A549 (cell line): ENCODE measurements around the gene ELK1. TPM values are rescaled to one million over a fixed set of nuclear protein-coding genes. Genes with fewer than 3 reads are reported as not detected.

Experiments
- ATAC-seq, 2 experiments: fragments of 200-7000 bp in 1 of 2; fragments of >200 bp in 1 of 2; cut with Nextera tagmentation in 1 of 2; cut with Tn5 transposase in 1 of 2; 3 replicates each; pipeline versions ENCODE4 v1.8.0 to v1.9.1; 2018 to 2020; ENCODE audit warnings: mild to moderate bottlenecking in 1 of 2, moderate library complexity in 1 of 2
- CTCF ChIA-PET: fragments of 300-600 bp; sonication (Branson Sonifier 250); formaldehyde crosslinking; extraction: SDS; loops from one replicate; lab custom pipeline; 2021; ENCODE audit warnings: antibody characterized with exemption, inconsistent platforms; lab: Yijun Ruan, JAX
- POLR2A ChIA-PET: fragments of 350-600 bp; formaldehyde crosslinking; extraction: SDS; loops from one replicate; lab custom pipeline; 2021; ENCODE audit warnings: antibody characterized with exemption, inconsistent platforms; lab: Yijun Ruan, JAX
- DNase-seq, 2 experiments: peaks; one replicate each; pipeline versions ENCODE4 v3.0.0 to v3.0.0-alpha.2; 2011 to 2016; ENCODE audit warnings: low read depth in 1 of 2, low spot score in 1 of 2
- FAIRE-seq: peaks from 2 replicates; lab custom pipeline; 2011; peaks lifted over from hg19 to GRCh38; lab: Jason Lieb, UNC
- H3K27ac ChIP-seq, 2 experiments: fragments of >200 bp; sonication (Bioruptor Twin); formaldehyde crosslinking; 3 replicates each; pipeline ENCODE4 v1.5.1; 2016 to 2017
- H3K4me1 ChIP-seq: fragments of >200 bp; sonication (Bioruptor Twin); formaldehyde crosslinking; 3 replicates; pipeline ENCODE4 v1.6.1; 2016
- H3K4me2 ChIP-seq: fragments of >200 bp; sonication (Bioruptor Twin); formaldehyde crosslinking; 3 replicates; pipeline ENCODE4 v1.6.1; 2016
- H3K4me3 ChIP-seq: fragments of >200 bp; sonication (Bioruptor Twin); formaldehyde crosslinking; 3 replicates; pipeline ENCODE4 v1.5.1; 2016
- H3K9me3 ChIP-seq: fragments of >200 bp; sonication (Bioruptor Twin); formaldehyde crosslinking; 3 replicates; pipeline ENCODE4 v1.6.1; 2016
- BCL3 ChIP-seq: fragments of >200 bp; sonication (Bioruptor Twin); formaldehyde crosslinking; IDR thresholded peaks from 3 replicates; pipeline ENCODE4 v1.6.1; 2016
- CBX2 ChIP-seq: fragments of 200-600 bp; sonication (generic); IDR thresholded peaks from 2 replicates; pipeline ENCODE4 v1.6.1; 2016; ENCODE audit warnings: low read depth, mild to moderate bottlenecking, borderline replicate concordance
- CEBPB ChIP-seq, 2 experiments: fragments of >200 bp in 1 of 2; sonication (Bioruptor Twin) in 1 of 2; formaldehyde crosslinking in 1 of 2; IDR thresholded peaks; 2 replicates each; pipeline ENCODE4 v1.6.1; 2012 to 2016
- CTCF ChIP-seq: fragments of >200 bp; sonication (Bioruptor Twin); formaldehyde crosslinking; IDR thresholded peaks from 3 replicates; pipeline ENCODE4 v1.5.1; 2016
- EHMT2 ChIP-seq: fragments of 200-600 bp; sonication (generic); IDR thresholded peaks from 2 replicates; pipeline ENCODE4 v1.6.1; 2016; ENCODE audit warnings: antibody characterized with exemption, low read depth, mild to moderate bottlenecking, moderate library complexity
- FOSB ChIP-seq: fragments of 250-450 bp; sonication (Bioruptor Pico); IDR thresholded peaks from 2 replicates; pipeline ENCODE4 v1.5.0; 2020; ENCODE audit warnings: mild to moderate bottlenecking, moderate library complexity
- FOXS1 ChIP-seq: fragments of 250-450 bp; sonication (Bioruptor Pico); IDR thresholded peaks from 2 replicates; pipeline ENCODE4 v1.5.0; 2020; ENCODE audit warnings: mild to moderate bottlenecking, moderate library complexity
- HEYL ChIP-seq: fragments of 250-450 bp; sonication (Bioruptor Pico); IDR thresholded peaks from 2 replicates; pipeline ENCODE4 v1.8.0; 2021; ENCODE audit warnings: mild to moderate bottlenecking, moderate library complexity
- JUN ChIP-seq, 2 experiments: fragments of >200 bp; sonication (Bioruptor Twin); formaldehyde crosslinking; IDR thresholded peaks; 2 replicates in 1 of 2; 3 replicates in 1 of 2; pipeline ENCODE4 v1.6.1; 2016 to 2017
- JUNB ChIP-seq: fragments of >200 bp; sonication (Bioruptor Twin); formaldehyde crosslinking; IDR thresholded peaks from 2 replicates; pipeline ENCODE4 v1.6.1; 2016
- KDM5A ChIP-seq: fragments of 200-600 bp; sonication (generic); IDR thresholded peaks from 2 replicates; pipeline ENCODE4 v1.6.1; 2016; ENCODE audit warnings: antibody characterized with exemption, mild to moderate bottlenecking
- MAX ChIP-seq: IDR thresholded peaks from 2 replicates; pipeline ENCODE4 v1.6.1; 2012
- MAZ ChIP-seq: fragments of 150-350 bp; IDR thresholded peaks from 2 replicates; pipeline ENCODE4 v1.6.1; 2014; ENCODE audit warnings: antibody characterized with exemption, low read depth, low read length, borderline replicate concordance
- MYC ChIP-seq: IDR thresholded peaks from 2 replicates; pipeline ENCODE4 v1.6.1; 2012; ENCODE audit warnings: mild to moderate bottlenecking, inconsistent platforms, low read length, improper control_type of control experiment, borderline replicate concordance
- PBX3 ChIP-seq: IDR thresholded peaks from 2 replicates; pipeline ENCODE4 v1.6.1; 2012
- PHF8 ChIP-seq: fragments of 200-600 bp; sonication (generic); IDR thresholded peaks from 2 replicates; pipeline ENCODE4 v1.6.1; 2016; ENCODE audit warnings: low read depth, mild to moderate bottlenecking, antibody characterized with exemption, moderate library complexity, borderline replicate concordance
- POLR2A ChIP-seq: IDR thresholded peaks from 2 replicates; pipeline ENCODE4 v1.6.1; 2012; ENCODE audit warnings: mild to moderate bottlenecking, low read length
- RFX5 ChIP-seq: fragments of 450-650 bp; IDR thresholded peaks from 2 replicates; pipeline ENCODE4 v1.7.1; 2014; ENCODE audit warnings: antibody characterized with exemption, mild to moderate bottlenecking, moderate library complexity
- USF2 ChIP-seq: fragments of 450-650 bp; IDR thresholded peaks from 2 replicates; pipeline ENCODE4 v1.6.1; 2014; ENCODE audit warnings: antibody characterized with exemption
- ZSCAN20 ChIP-seq: fragments of 250-450 bp; sonication (Bioruptor Pico); IDR thresholded peaks from 2 replicates; pipeline ENCODE4 v1.8.0; 2022; ENCODE audit warnings: mild to moderate bottlenecking, moderate library complexity
- whole genome bisulfite sequencing: methylation state at CpG from one replicate; pipeline ENCODE4 v1.1.6; 2017; ENCODE audit errors: missing lambda C conversion rate; 5-methylcytosine and 5-hydroxymethylcytosine counted together
- polyA minus RNA-seq: library from RNA; depleted of rRNA, polyadenylated mRNA; stranded (reverse); fragments of >200 nt; gene quantifications from 2 replicates; pipeline ENCODE4 v1.2.3, GENCODE V29; 2011; rRNA and poly(A)+ RNA removed
- polyA plus RNA-seq, 4 experiments: library from polyadenylated mRNA; depleted of rRNA in 3 of 4; stranded (reverse); fragments of >200 nt; fragmentation: RNase III in 1 of 4; extraction: RNeasy Plus Mini Kit Qiagen cat#74134 plus additional on column Dnase treatment in 1 of 4; gene quantifications; 2 replicates in 3 of 4; 3 replicates in 1 of 4; pipeline ENCODE4 v1.2.3, GENCODE V29; 2011 to 2017

The ELK1 gene
- polyA plus RNA-seq (2011; rRNA removed) (14.6 and 15.3 TPM in 2 replicates), polyA plus RNA-seq (2017; fragmentation: RNase III; extraction: RNeasy Plus Mini Kit Qiagen cat#74134 plus additional on column Dnase treatment) (20.6 to 23.5 TPM (median 21.9 TPM) in 3 replicates), polyA minus RNA-seq (14.1 and 20.1 TPM in 2 replicates)
- polyA plus RNA-seq (2012; cell fraction: cytosol; rRNA removed): 15.7 and 24.1 TPM in 2 replicates
- 15.3 TPM in 2 replicates for polyA plus RNA-seq (2012; cell fraction: nucleus; rRNA removed)

GRCh38 chrX:47650164-47651042 lies at the start of gene ELK1:
ELK1 (minus strand) TSS chrX:47650563; CDS start chrX:47641441, 9,122 bp downstream.
- ChIA-PET CTCF (interaction anchor here (1.0 kb wide), 1 partner anchor 153 kb away, joined by 3 read pairs; no protein-coding TSS in a partner anchor), POLR2A (interaction anchor here (0.9 to 1.3 kb wide), 3 partner anchors 186 to 882 kb away, joined by 3 to 5 read pairs (median 3); partner anchors contain the start of gene ZNF81)
- peak; percentile 99 for FAIRE-seq
- Histone ChIP-seq H3K27ac (peak within 1 kb of the TSS; percentile 95 to 96), H3K4me2 (peak within 1 kb of the TSS; percentile 90), H3K4me1 (peaks cover 18% of the 10 kb centered on the region), H3K4me3 (peak within 1 kb of the TSS; percentile 96), H3K9me3 (no peaks in the 10 kb centered on the region)
- under 1% methylated on average over 19 of the region's 65 CpGs for WGBS
- DNase-seq: peak; percentile 94 to 99
- ATAC-seq: peak; percentile 97 to 99
- no peak for TF ChIP-seq MAZ
- TF ChIP-seq MAX: peak; percentile 36; the same call in 1 of the 2 replicates
- TF ChIP-seq BCL3: 0 out of 3 replicates have a peak, but pooled peaks have one; percentile 12
- no peak for TF ChIP-seq FOSB
- TF ChIP-seq EHMT2: no peak
- TF ChIP-seq CEBPB (IDR thresholded peaks at IDR 0.05): no peak
- TF ChIP-seq USF2: peak; percentile 84
- peak; percentile 46; the same call in 1 of the 2 replicates for TF ChIP-seq PBX3
- no peak for TF ChIP-seq ZSCAN20 (CRISPR knock-in tag)
- peak; percentile 33; the same call in 1 of the 2 replicates for TF ChIP-seq RFX5
- TF ChIP-seq JUN (IDR thresholded peaks at IDR 0.05): peak in 1 of 2 experiments; percentile 62; a peak in 2 of 5 replicates
- TF ChIP-seq HEYL (CRISPR knock-in tag): no peak
- TF ChIP-seq CTCF: no peak
- TF ChIP-seq KDM5A: no peak
- TF ChIP-seq POLR2A: peak; percentile 32
- peak; percentile 54 for TF ChIP-seq PHF8
- TF ChIP-seq MYC: peak; percentile 24; the same call in 1 of the 2 replicates

GRCh38 chrX:47697181-47697580 lies 46.8 kb upstream of the ELK1 start:
- whole genome bisulfite sequencing: 0% methylated on average over 1 of the region's 1 CpG
- ChIA-PET POLR2A (no interaction called here), CTCF (no interaction called here)
- Histone ChIP-seq H3K9me3 (no peaks in the 10 kb centered on the region), H3K4me1 (no peaks in the 10 kb centered on the region), H3K4me2 (no peak overlapping the region), H3K4me3 (no peak overlapping the region), H3K27ac (no peak overlapping the region)
- no peak for TF ChIP-seq RFX5
- TF ChIP-seq EHMT2: no peak
- no peak for TF ChIP-seq HEYL (CRISPR knock-in tag)
- no peak for TF ChIP-seq FOXS1 (CRISPR knock-in tag)
- no peak for TF ChIP-seq MAX
- TF ChIP-seq CBX2: no peak
- TF ChIP-seq CTCF: no peak
- no peak for TF ChIP-seq BCL3
- TF ChIP-seq JUNB: no peak
- FAIRE-seq (peak; percentile 70), ATAC-seq (no peak), DNase-seq (no peak)
